Gastrocnemius medialis (tissue), 4 donors: ENCODE measurements around the gene SYNRG. TPM values are rescaled to one million over a fixed set of nuclear protein-coding genes. Genes with fewer than 3 reads are reported as not detected.

Source experiments
- ATAC-seq, 2 donors: fragments of 150-250 bp; one replicate each; pipeline ENCODE4 v1.9.1; 2016
- DNase-seq, 2 donors: peaks; one replicate each; pipeline ENCODE4 v3.0.0-alpha.2; 2019
- H3K27ac ChIP-seq, 4 donors: fragments of 200-600 bp; sonication (generic); 1 replicate in 1 of 4; 2 replicates in 3 of 4; pipeline ENCODE4 v1.5.1; 2016 to 2018; ENCODE audit warnings: mild to moderate bottlenecking in 2 of 4, moderate library complexity in 1 of 4
- H3K27me3 ChIP-seq, 3 donors: fragments of 200-600 bp; sonication (generic) in 2 of 3; 1 replicate in 1 of 3; 2 replicates in 2 of 3; pipeline versions ENCODE4 v1.5.1 to v1.6.0; 2016 to 2019; ENCODE audit warnings: mild to moderate bottlenecking in 1 of 3, moderate library complexity in 1 of 3
- H3K36me3 ChIP-seq, 2 donors: fragments of 200-600 bp; sonication (generic) in 1 of 2; one replicate each; pipeline ENCODE4 v1.5.1; 2017 to 2018
- H3K4me1 ChIP-seq, 2 donors: fragments of 200-600 bp; sonication (generic) in 1 of 2; one replicate each; pipeline ENCODE4 v1.5.1; 2016 to 2017; ENCODE audit warnings: mild to moderate bottlenecking in 2 of 2
- H3K4me3 ChIP-seq, 4 donors: fragments of 200-600 bp; sonication (generic) in 3 of 4; 1 replicate in 1 of 4; 2 replicates in 3 of 4; pipeline ENCODE4 v1.5.1; 2016 to 2019; ENCODE audit warnings: mild to moderate bottlenecking in 2 of 4
- H3K9me3 ChIP-seq, 3 donors: fragments of 200-600 bp; sonication (generic) in 2 of 3; 1 replicate in 1 of 3; 2 replicates in 2 of 3; pipeline ENCODE4 v1.5.1; 2016 to 2019
- CTCF ChIP-seq, 5 experiments: fragments of 450-650 bp in 3 of 5; fragments of 200-600 bp in 2 of 5; sonication (generic) in 2 of 5; IDR thresholded peaks in 4 of 5; conservative IDR thresholded peaks in 1 of 5; 1 replicate in 4 of 5; 2 replicates in 1 of 5; pipeline ENCODE4 v1.5.1; 2016 to 2019; ENCODE audit warnings: antibody characterized with exemption in 5 of 5, mild to moderate bottlenecking in 3 of 5, moderate library complexity in 3 of 5
- POLR2A ChIP-seq, 2 donors: fragments of 450-650 bp; IDR thresholded peaks; one replicate each; pipeline ENCODE4 v1.6.1; 2017; ENCODE audit warnings: antibody characterized with exemption in 2 of 2, mild to moderate bottlenecking in 2 of 2, moderate library complexity in 2 of 2
- in situ Hi-C, 4 donors: fragments of 200-750 bp; cut with MboI; loops; one replicate each; pipeline versions ENCODE4 v1.15.0 to v1.8.0; 2017; ENCODE audit warnings: low sequenced_read_pairs in 4 of 4
- intact Hi-C: fragments of 100-400 bp; cut with DNase I; formaldehyde crosslinking; loops from one replicate; pipeline ENCODE4 v1.15.1; 2023; ENCODE audit warnings: low total_unique reads
- total RNA-seq, 4 donors: library from RNA; depleted of rRNA; stranded (reverse); fragments of >200 nt; gene quantifications; one replicate each; pipeline versions ENCODE4 v1.1.0 to v1.2.3, GENCODE V29; 2016

Gene SYNRG
- total RNA-seq, 4 donors from 2014 or later: 16.0 to 25.0 (median 21.9) TPM

GRCh38 chr17:37476431-37477120 lies 132.6 kb downstream of the SYNRG start:
- peaks cover 13 to 17% of the 10 kb centered on the region in 2 donors for H3K4me1 ChIP-seq
- peak overlapping the region in 3 of 4 donors; percentile 4 to 53 (median 28) for H3K27ac ChIP-seq
- intact Hi-C loops (no loop called here), in situ Hi-C loops (no loop called here)
- no peaks in the 10 kb centered on the region for H3K27me3 ChIP-seq
- no peak overlapping the region for H3K4me3 ChIP-seq
- no peaks in the 10 kb centered on the region for H3K9me3 ChIP-seq
- DNase-seq: peak; percentile 40 to 64
- ATAC-seq: peak; percentile 65 to 89
- TF ChIP-seq CTCF (IDR thresholded peaks at IDR 0.05 in 4 of 5, conservative IDR thresholded peaks at IDR 0.05 in 1 of 5): no peak
- no peak for TF ChIP-seq POLR2A (IDR thresholded peaks at IDR 0.05)
- peaks cover 0 to 69% of the 10 kb centered on the region in 2 donors for H3K36me3 ChIP-seq

DNA sequence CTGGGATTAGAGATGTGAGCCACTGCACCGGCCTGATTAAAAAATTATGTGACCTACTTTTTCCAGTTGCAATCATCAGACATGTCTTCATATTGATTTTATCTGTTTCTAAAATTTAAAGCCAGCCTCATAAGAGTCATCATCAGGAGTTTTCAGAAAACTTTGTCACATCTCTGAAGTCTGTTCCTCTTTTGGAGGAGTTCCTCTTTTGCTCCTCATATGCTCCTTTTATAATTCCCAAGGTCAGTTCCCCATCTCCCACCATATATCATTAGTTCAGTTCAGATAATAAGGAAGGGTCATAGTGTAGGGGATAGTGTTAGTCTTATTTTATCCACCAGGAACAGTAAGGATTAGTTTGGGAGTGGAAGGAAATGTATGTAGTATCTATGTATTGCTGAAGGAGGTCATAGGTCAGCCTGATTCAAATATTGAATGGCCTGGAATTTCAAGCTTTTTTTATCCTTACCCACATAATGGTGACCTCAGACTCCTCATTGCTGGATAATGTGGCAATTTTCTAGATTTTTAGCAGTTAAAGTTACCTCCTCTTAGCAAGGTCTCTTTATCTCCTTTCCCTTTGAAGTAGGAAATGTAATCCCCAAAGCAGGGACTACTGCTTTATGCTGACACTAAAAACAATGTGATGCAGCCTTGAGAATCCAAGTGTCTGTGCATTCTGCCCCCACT lies 133.3 kb downstream of the SYNRG start:
- TF ChIP-seq CTCF (IDR thresholded peaks at IDR 0.05 in 4 of 5, conservative IDR thresholded peaks at IDR 0.05 in 1 of 5) (no peak), POLR2A (IDR thresholded peaks at IDR 0.05) (no peak)
- H3K27ac ChIP-seq: peak overlapping the region in 3 of 4 donors; percentile 1 to 53 (median 28)
- DNase-seq (no peak), ATAC-seq (no peak)
- no peaks in the 10 kb centered on the region for H3K27me3 ChIP-seq
- H3K4me1 ChIP-seq: peaks cover 13 to 17% of the 10 kb centered on the region in 2 donors
- H3K36me3 ChIP-seq: peaks cover 2 to 76% of the 10 kb centered on the region in 2 donors
- in situ Hi-C loops (no loop called here), intact Hi-C loops (no loop called here)
- no peaks in the 10 kb centered on the region for H3K9me3 ChIP-seq
- H3K4me3 ChIP-seq: no peak overlapping the region

GRCh38 chr17:37470181-37470580 lies 139.0 kb downstream of the SYNRG start:
- Histone ChIP-seq H3K4me3 (no peak overlapping the region), H3K27ac (no peak overlapping the region), H3K36me3 (peaks cover 2 to 96% of the 10 kb centered on the region in 2 donors), H3K4me1 (no peaks in the 10 kb centered on the region), H3K9me3 (no peaks in the 10 kb centered on the region), H3K27me3 (no peaks in the 10 kb centered on the region)
- ATAC-seq (no peak), DNase-seq (no peak)
- in situ Hi-C loops (no loop called here), intact Hi-C loops (no loop called here)
- TF ChIP-seq POLR2A (IDR thresholded peaks at IDR 0.05) (no peak), CTCF (IDR thresholded peaks at IDR 0.05 in 4 of 5, conservative IDR thresholded peaks at IDR 0.05 in 1 of 5) (no peak)

DNA sequence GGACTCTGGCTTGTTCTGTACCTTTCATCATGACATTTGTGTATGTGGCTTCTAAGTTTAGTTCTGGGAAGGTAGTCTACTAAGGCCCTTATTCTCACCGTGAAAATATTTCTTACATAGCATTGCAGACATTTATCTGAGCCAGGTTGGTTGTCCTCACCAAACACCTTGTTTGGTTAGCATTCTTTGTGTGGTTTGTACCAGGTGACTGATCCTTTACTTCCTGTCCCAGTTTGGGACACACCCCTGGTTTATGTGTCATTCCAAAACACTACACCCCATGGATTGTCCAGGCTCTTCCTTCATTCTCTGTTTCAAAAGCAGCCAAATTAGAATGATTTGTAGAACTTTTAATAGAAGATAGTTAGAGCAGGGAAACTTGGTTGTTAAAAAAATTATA lies 142.7 kb downstream of the SYNRG start:
- DNase-seq (no peak), ATAC-seq (no peak)
- no peak overlapping the region for H3K4me3 ChIP-seq
- no peaks in the 10 kb centered on the region for H3K27me3 ChIP-seq
- H3K36me3 ChIP-seq: peaks cover 2 to 64% of the 10 kb centered on the region in 2 donors
- in situ Hi-C loops (no loop called here), intact Hi-C loops (no loop called here)
- H3K27ac ChIP-seq: no peak overlapping the region
- H3K4me1 ChIP-seq: no peaks in the 10 kb centered on the region
- no peak for TF ChIP-seq POLR2A (IDR thresholded peaks at IDR 0.05)
- no peak for TF ChIP-seq CTCF (IDR thresholded peaks at IDR 0.05 in 4 of 5, conservative IDR thresholded peaks at IDR 0.05 in 1 of 5)
- H3K9me3 ChIP-seq: no peaks in the 10 kb centered on the region
